HG03378 (cell line): ENCODE results near the gene MRGPRF.
"Not testable (repeated sequence)": the region's sequence is repeated elsewhere in the genome, so short reads cannot be mapped to it uniquely, and the experiment has no call there.

Experiments
- ATAC-seq: cut with Tn5 transposase; IDR thresholded peaks from one replicate; pipeline ENCODE4 v1.9.1; 2021; ENCODE audit warnings: mild to moderate bottlenecking, moderate library complexity; ENCODE audit not compliant: unreplicated experiment

The MRGPRF gene

DNA sequence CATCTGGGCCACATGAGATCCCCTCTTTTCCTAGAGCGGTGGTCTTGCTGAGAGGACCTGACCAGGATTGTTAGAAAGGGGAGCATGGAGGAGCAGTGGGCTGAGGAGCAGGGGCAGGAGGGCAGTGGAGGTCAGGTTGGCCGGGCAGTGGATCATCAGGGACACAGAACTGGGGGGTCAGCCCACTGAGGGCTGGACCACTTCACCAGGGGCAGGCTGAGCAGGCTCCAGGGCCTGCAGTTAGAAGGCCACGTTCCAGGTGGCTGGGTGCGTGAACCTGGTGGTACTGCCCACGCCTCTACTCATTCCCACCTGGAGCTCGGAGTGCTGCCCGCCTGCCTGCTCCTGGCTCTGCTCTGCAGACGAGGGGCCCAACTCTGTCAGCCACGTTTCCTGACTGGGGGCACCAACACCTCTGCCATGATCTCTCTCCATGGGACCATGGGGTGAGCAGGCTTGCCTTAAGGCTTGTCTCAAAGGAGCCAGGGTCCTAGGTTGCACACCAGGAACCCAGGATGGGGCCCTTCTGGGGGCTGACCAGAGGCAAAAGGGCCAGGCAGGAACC, 9.7 kb downstream of the MRGPRF start:
- ATAC-seq = no peak

DNA sequence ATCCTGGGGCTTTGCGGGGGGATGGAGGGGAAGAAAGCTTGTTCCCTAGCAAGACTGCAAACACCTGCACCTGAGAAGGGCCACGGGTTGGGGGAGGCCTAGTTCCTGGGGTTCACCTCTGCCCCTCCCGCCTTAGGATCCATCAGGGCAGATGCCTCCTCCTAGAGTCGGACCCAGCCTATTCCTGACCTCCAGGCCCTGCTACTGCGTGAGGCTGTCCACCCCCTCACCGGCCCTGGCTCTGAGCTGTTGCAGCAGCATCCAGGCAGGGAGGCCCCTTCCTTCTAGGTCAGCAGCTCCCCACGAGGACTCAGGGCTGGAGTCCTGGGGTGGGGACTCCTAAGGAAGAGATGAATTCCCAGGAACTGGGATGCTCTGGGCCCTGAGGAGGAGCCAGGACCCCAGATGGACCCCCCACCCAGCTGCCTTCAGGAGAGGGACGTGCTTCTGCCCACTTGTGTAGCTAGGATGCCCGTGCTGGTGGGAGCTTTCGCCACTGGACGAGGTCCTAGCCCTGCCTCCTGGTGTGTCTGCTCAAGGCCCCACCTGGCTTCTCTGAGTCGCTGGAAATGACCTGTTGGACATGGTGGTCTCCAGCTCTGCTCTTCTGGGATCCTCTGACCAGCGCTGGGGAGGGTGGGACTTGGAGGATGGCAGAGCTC, 10.3 kb downstream of the MRGPRF start:
- ATAC-seq = no peak

GRCh38 chr11:69002110-69002569, 10.9 kb downstream of the MRGPRF start:
- no peak for ATAC-seq

DNA sequence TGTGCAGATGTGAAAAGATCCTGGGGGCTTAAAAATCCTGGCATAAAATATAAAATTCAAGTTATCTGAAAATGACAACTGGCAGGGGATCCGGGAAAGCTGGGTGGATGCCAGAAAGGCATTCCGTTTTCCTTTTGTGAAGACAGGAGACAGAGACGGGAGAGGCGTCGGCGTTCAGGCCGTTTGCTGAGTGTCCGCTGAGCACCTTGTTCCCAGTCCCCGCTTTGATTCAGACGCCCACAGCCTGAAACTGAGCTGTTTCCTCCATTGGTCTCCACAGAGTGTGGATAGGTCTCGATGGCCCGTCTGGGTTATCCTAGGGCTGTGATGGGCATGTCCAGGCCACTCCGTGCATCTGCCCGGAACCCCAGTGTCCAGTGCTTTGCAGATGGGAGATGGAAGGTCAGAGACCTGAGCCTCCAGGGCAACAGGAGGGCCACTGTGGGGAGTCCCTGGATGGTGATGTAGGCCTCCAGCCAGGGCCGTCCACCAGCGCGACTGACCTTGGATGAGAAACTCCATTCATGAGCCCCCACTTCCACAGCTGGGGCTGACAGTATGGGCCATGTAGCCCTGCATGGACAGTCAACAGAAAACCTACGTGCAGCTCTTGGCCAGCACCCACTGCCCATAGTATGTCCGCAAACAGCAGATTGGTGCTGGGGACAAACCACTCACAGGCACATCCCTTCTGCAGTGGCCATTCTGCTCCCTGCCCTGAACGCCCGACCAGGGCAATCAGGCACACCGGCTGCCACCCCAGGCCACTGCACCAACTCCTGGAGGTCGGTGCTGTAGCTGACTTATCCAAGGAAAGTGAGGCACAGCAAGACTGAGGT, 11.6 kb downstream of the MRGPRF start:
- no peak for ATAC-seq

- no peak for ATAC-seq
Observed at GRCh38 chr11:69000831-69001242, 12.2 kb downstream of the MRGPRF start.

DNA sequence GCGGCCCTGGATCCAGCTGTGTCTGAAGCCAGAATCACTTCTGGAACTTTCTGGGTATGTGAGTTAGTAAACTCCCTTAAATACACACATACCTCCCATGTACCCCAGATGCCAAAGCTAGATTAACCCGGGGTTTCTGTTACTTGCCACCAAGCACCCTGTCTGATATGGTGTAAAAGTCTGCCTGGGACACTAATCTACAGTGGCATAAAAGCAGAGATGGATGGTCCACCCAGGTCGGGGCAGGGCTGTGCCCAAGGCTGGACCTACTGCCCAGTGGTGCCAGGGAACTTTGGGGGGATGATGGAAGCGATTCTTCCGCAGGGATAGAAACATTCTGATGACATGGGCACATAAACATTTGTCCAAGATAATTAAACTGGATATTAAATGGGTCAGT, 12.7 kb downstream of the MRGPRF start:
- no peak for ATAC-seq

DNA sequence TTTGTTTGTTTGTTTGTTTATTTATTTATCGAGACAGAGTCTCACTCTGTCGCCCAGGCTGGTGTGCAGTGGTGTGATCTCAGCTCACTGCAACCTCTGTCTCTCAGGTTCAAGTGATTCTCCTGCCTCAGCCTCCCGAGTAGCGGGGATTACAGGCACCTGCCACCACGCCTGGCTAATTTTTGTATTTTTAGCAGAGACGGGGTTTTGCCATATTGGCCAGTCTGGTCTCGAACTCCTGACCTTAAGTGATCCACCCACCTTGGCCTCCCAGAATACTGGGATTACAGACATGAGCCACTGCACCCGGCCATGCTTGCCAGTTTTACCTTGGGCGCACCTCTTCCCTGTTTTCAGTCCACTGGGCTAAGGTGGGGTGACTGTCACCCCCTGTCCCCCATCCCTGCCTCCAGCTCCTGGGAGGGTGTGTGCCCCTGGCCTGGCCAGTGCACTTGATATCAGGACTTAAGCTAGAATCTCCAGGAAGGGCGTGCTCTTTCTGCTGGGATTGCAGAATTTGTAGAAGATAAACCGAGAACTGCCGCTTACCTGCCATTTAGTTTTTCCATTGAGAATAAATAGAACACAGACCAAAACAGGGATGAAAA, 13.2 kb downstream of the MRGPRF start:
- ATAC-seq = not testable (repeated sequence)

GRCh38 chr11:68999093-68999747, 13.8 kb downstream of the MRGPRF start:
- no peak for ATAC-seq

GRCh38 chr11:68998390-68998911, 14.6 kb downstream of the MRGPRF start:
- no peak for ATAC-seq

DNA sequence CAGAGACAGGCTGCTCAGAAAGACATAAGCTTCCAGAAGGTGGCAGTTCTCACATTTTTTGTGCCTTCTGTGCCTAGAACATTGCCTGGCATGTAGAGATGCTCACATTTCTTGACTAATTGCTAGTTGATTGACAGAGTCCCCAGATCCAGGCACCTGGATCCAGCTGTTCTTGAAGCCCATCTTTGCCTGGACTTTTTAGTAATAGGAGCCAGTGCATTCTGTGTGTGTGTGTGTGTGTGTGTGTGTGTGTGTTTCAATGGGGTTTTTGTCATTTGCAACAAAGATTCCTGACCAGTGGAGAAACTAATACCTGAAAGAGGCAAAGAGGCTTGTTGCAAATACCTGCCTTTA, 15.1 kb downstream of the MRGPRF start:
- no peak for ATAC-seq

GRCh38 chr11:68997124-68997994, 15.7 kb downstream of the MRGPRF start:
- no peak for ATAC-seq

GRCh38 chr11:68996376-68997123, 16.5 kb downstream of the MRGPRF start:
- ATAC-seq = no peak

GRCh38 chr11:68994894-68995285, 18.2 kb downstream of the MRGPRF start:
- ATAC-seq = no peak

DNA sequence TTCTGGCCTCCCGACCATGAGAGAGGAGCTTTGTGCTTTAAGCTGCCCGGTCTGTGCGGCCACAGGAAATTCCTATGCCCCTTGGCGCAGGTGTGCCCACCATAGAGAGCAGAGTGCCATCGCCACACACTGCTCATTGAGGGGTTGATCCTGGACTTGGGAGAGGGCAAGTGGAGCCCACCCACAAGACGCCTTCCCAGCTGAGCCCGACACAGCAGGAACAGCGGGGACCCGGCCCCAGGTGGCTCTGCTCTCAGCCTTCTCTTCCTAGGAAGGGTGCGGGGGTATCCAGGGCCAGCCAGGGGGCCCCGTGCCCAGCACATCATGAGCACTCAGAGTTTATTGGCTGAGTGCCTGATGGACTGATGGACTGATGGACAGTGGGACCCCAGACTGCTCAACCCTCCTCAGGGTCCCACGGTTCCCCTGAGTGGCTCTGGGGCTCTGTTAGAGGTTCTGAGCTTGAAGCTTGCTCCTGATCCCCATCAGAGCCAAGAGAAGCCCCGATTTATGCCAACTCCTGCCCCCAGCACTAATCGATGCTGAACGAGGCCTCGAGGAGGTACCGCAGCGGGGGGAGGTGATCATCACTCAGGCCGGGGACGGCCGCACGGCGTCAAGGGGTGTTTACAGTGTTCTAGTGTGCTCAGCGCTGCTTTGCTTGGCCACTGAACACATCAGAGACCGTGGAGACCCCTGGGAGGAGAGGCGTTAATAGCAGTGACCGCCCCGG, 18.7 kb downstream of the MRGPRF start:
- no peak for ATAC-seq

DNA sequence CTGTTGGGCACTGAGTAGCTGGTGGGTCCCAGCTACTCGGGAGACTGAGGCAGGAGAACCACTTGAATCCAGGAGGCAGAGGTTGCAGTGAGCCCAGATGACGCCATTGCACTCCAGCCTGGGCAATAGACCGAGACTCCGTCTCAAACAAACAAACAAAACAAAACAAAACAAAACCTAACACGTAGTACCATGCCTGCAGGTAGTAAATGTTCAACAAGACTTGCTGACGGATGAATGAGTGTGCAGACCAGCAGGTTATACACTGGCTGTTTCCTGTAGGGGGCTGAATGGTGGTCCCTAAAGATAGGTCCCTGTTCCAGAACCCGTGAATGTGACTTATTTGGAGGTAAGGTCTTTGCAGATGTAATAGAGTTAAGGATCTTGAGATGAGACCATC, 19.5 kb downstream of the MRGPRF start:
- ATAC-seq = no peak

DNA sequence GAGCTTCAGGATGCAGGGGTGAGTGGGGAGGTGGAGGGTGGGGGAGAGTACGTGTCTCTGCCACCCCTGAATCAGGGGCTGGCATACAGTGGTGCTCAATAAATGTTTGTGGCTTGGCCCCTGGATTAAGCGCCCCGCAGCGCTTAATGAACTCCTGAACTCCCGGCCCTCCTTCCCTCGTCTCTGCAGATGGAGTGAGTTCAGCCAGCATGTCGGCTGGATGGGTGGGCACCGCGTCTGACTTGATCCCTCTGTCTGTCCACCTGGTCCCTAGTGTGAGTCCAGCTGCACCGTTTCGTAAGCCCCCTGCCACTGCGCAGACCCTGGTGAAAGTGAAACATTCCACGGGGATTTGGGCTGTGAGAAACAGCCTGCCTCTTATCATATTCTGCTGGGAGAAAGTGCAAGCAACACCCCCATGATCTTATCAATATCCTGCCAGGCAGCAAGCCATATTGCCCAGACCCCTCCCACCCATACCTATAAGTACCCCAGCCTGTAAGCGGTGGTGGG, 20.2 kb downstream of the MRGPRF start:
- no peak for ATAC-seq

- no peak for ATAC-seq
Observed at GRCh38 chr11:68990995-68991780, 21.9 kb downstream of the MRGPRF start.
